HepG2 (cell line): Measurements from ENCODE around the gene GRIP1. TPM values are rescaled to one million over a fixed set of nuclear protein-coding genes. Genes with fewer than 3 reads are reported as not detected.

ENCODE experiments used
- ATAC-seq: fragments of 200-7000 bp; cut with Tn5 transposase; 3 replicates; pipeline ENCODE4 v1.9.1; 2020; ENCODE audit warnings: mild to moderate bottlenecking, moderate library complexity
- BruUV-seq: library from RNA; stranded (reverse); fragments of 400-500 nt; replicated peaks from 2 replicates; lab custom pipeline; 2021; lab: Mats Ljungman, UMichigan
- CTCF ChIA-PET: fragments of 300-600 bp; formaldehyde crosslinking; extraction: SDS; loops from one replicate; lab custom pipeline; 2021; ENCODE audit warnings: low total read pairs, inconsistent platforms, low intra/inter-chr PET ratio; lab: Yijun Ruan, JAX
- POLR2A ChIA-PET: fragments of 350-600 bp; sonication (Branson Sonifier 250); formaldehyde crosslinking; loops from one replicate; lab custom pipeline; 2020; ENCODE audit warnings: antibody characterized with exemption, inconsistent platforms; lab: Yijun Ruan, JAX
- DNase-seq: peaks from one replicate; pipeline ENCODE4 v3.0.0-alpha.2; 2015; ENCODE audit warnings: low spot score
- FAIRE-seq: peaks from 3 replicates; lab custom pipeline; 2011; peaks lifted over from hg19 to GRCh38; lab: Jason Lieb, UNC
- H2AFZ ChIP-seq: one replicate; pipeline ENCODE4 v1.6.1; 2011; ENCODE audit warnings: low read length, inconsistent platforms
- H3K27ac ChIP-seq: fragments of 300-600 bp; 3 replicates; pipeline ENCODE4 v1.8.0; 2011; ENCODE audit warnings: mixed run types, mild to moderate bottlenecking, mixed read lengths, low read length, inconsistent platforms; ENCODE audit not compliant: insufficient read depth; ENCODE audit errors: extremely low read length
- H3K27me3 ChIP-seq, 2 experiments: fragments of 200-600 bp in 1 of 2; 2 replicates in 1 of 2; 3 replicates in 1 of 2; pipeline versions ENCODE4 v1.6.0 to v1.8.0; 2011; ENCODE audit warnings: low read length in 2 of 2, mild to moderate bottlenecking in 2 of 2, moderate library complexity in 2 of 2, inconsistent platforms in 1 of 2; ENCODE audit not compliant: insufficient read depth in 2 of 2, control insufficient read depth in 1 of 2
- H3K36me3 ChIP-seq, 2 experiments: fragments of 200-600 bp in 1 of 2; replicated peaks in 1 of 2; 2 replicates in 1 of 2; 3 replicates in 1 of 2; pipeline versions ENCODE4 v1.5.1 to v1.8.0; 2011; ENCODE audit warnings: low read length in 2 of 2, inconsistent platforms in 1 of 2; ENCODE audit not compliant: insufficient read depth in 2 of 2, control insufficient read depth in 1 of 2
- H3K4me1 ChIP-seq: 2 replicates; pipeline ENCODE4 v1.5.1; 2012; ENCODE audit warnings: low read length, inconsistent platforms; ENCODE audit not compliant: insufficient read depth
- H3K4me2 ChIP-seq: 2 replicates; pipeline ENCODE4 v1.6.0; 2011; ENCODE audit warnings: low read depth, low read length, inconsistent platforms
- H3K4me3 ChIP-seq, 3 experiments: fragments of 200-600 bp in 1 of 3; sonication (generic), shearing (Covaris generic) in 1 of 3; replicated peaks in 1 of 3; 2 replicates each; pipeline ENCODE4 v1.5.1; 2011 to 2016; ENCODE audit warnings: low read length in 3 of 3, inconsistent platforms in 2 of 3, low read depth in 2 of 3, mild to moderate bottlenecking in 2 of 3, control low read depth in 1 of 3, mixed read lengths in 1 of 3; ENCODE audit not compliant: insufficient read depth in 1 of 3
- H3K79me2 ChIP-seq: one replicate; pipeline ENCODE4 v1.6.1; 2011; ENCODE audit warnings: low read length, inconsistent platforms; ENCODE audit not compliant: insufficient read depth
- H3K9ac ChIP-seq: 2 replicates; pipeline ENCODE4 v1.6.0; 2011; ENCODE audit warnings: mild to moderate bottlenecking, low read depth, low read length, inconsistent platforms; ENCODE audit not compliant: insufficient read depth
- H3K9me3 ChIP-seq: 2 replicates; pipeline ENCODE4 v1.5.1; 2012; ENCODE audit warnings: mild to moderate bottlenecking, low read length
- H4K20me1 ChIP-seq: 2 replicates; pipeline ENCODE4 v1.6.0; 2011; ENCODE audit warnings: inconsistent platforms, mild to moderate bottlenecking, low read length, moderate library complexity; ENCODE audit not compliant: insufficient read depth
- EHMT2 ChIP-seq: fragments of 200-600 bp; sonication (generic); IDR thresholded peaks from 2 replicates; pipeline ENCODE4 v1.7.0; 2017; ENCODE audit warnings: antibody characterized with exemption, low read depth, low read length, borderline replicate concordance
- ERF ChIP-seq: IDR thresholded peaks from 2 replicates; pipeline ENCODE4 v1.6.1; 2018; ENCODE audit warnings: missing biosample characterization, missing genetic modification reagents
- SRSF4 ChIP-seq: fragments of 200-400 bp; formaldehyde crosslinking; IDR thresholded peaks from one replicate; pipeline ENCODE4 v1.6.1; 2018; ENCODE audit warnings: mild to moderate bottlenecking, low read depth, low read length, moderate library complexity; ENCODE audit not compliant: poor library complexity, severe bottlenecking
- SUZ12 ChIP-seq: fragments of 150-350 bp; IDR thresholded peaks from 2 replicates; pipeline ENCODE4 v1.6.1; 2014; ENCODE audit warnings: low read depth, low read length
- TSC22D2 ChIP-seq: sonication (generic); formaldehyde crosslinking; IDR thresholded peaks from 2 replicates; pipeline ENCODE4 v1.5.1; 2020; ENCODE audit warnings: missing genetic modification reagents, mild to moderate bottlenecking, borderline replicate concordance
- ZNF44 ChIP-seq: sonication (generic); formaldehyde crosslinking; IDR thresholded peaks from 2 replicates; pipeline ENCODE4 v1.5.1; 2020; ENCODE audit warnings: mild to moderate bottlenecking, missing genetic modification reagents
- WGBS: methylation state at CpG from one replicate; pipeline ENCODE4 v1.1.6; 2017; ENCODE audit warnings: low lambda C conversion rate; 5-methylcytosine and 5-hydroxymethylcytosine counted together
- in situ Hi-C: cut with HindIII; loops from 2 replicates; pipeline ENCODE4 v1.10.0; 2017; ENCODE audit warnings: low pct_unique_long_range_greater_than_20kb; ENCODE audit not compliant: extremely low pct_ligation_motif_present
- intact Hi-C: fragments of 100-400 bp; cut with micrococcal nuclease; formaldehyde crosslinking; loops from one replicate; pipeline ENCODE4 v1.10.0; 2022; ENCODE audit not compliant: unreplicated experiment
- polyA plus RNA-seq, 8 experiments: library from polyadenylated mRNA; depleted of rRNA in 3 of 8; stranded (reverse) in 7 of 8; unstranded in 1 of 8; fragments of >200 nt; fragmentation: Illumina TruSeq in 4 of 8; extraction: Trizol in 4 of 8; gene quantifications; 2 replicates each; pipeline versions ENCODE4 v1.2.1 to v1.2.3, GENCODE V29; 2011 to 2016; ENCODE audit warnings: low read depth in 4 of 8, missing spikeins in 1 of 8, mixed read lengths in 1 of 8; ENCODE audit not compliant: insufficient read depth in 1 of 8
- total RNA-seq, 5 experiments: library from RNA; depleted of rRNA; stranded (reverse); fragments of >200 nt; fragmentation: Illumina TruSeq; extraction: Trizol; gene quantifications; 2 replicates each; pipeline ENCODE4 v1.2.3, GENCODE V29; 2016; ENCODE audit warnings: low read depth in 1 of 5
- TF ChIP-seq, protein P1 (sequence below): sonication (generic); formaldehyde crosslinking; IDR thresholded peaks from 2 replicates; pipeline ENCODE4 v1.8.0; 2022; ENCODE audit warnings: missing genetic modification reagents, mild to moderate bottlenecking, borderline replicate concordance
- TF ChIP-seq, protein P2 (sequence below): IDR thresholded peaks from 2 replicates; pipeline ENCODE4 v1.4.0; 2020; ENCODE audit warnings: mild to moderate bottlenecking, missing genetic modification reagents
- TF ChIP-seq, protein P3 (sequence below): sonication (generic); formaldehyde crosslinking; IDR thresholded peaks from 2 replicates; pipeline ENCODE4 v1.5.0; 2020; ENCODE audit warnings: mild to moderate bottlenecking, missing genetic modification reagents, borderline replicate concordance

Gene GRIP1
- total and polyA plus RNA-seq, 2 of the 13 experiments (the other 11 are each of a cell fraction or from before 2014, with no cell fraction given), result not detected

DNA sequence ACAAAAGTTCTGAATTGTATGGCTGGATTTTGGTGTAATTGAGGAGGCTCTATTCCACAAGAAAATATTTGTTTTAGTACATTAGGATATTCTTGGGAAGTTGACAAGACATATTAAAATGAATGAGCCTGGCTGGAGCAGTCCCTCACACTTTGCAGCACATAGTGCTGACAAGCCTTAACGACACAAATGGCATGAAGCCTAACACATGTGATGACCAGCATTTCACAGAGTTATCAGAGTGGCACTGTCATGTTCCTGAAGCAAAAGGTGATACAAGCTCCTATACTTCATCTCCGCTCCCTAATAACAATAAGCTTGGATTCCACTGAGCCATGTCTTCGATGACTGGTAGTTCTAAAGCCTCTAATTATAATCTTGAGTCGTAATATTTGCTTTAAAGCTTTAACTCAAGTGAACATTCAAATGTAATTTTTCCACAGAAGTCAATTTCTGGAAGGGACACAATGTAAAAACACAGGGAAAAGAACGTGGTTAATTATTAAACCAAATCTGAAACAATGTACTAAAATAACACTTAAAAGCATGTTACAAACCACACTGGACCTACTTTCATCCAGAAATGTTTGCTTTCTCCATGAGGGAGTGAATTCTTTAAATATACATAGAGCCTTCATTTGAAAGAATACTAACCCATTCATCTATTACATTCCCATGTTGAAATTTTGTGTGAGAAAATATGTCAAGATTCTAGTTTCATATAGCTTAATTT, 49.6 kb downstream of the GRIP1 start:
- H3K4me3 ChIP-seq, result no peak overlapping the region
- in situ Hi-C loops (no loop called here), intact Hi-C loops (no loop called here)
- H3K9me3 ChIP-seq, result no peaks in the 10 kb centered on the region
- peak; percentile 24; the same call in 1 of the 3 replicates for ATAC-seq
- H2AFZ ChIP-seq, result no peak overlapping the region
- H3K36me3 ChIP-seq, result no peaks in the 10 kb centered on the region
- H3K4me2 ChIP-seq, result no peak overlapping the region
- no peak overlapping the region for H3K27ac ChIP-seq
- DNase-seq, result peak; percentile 62
- H3K9ac ChIP-seq, result no peak overlapping the region
- peaks cover 16% of the 10 kb centered on the region for H3K4me1 ChIP-seq
- FAIRE-seq, result no peak
- WGBS, result 9% methylated on average over 5 of the region's 5 CpGs
- H4K20me1 ChIP-seq, result no peaks in the 10 kb centered on the region
- H3K79me2 ChIP-seq, result no peaks in the 10 kb centered on the region
- ChIA-PET CTCF (no interaction called here), POLR2A (no interaction called here)
- peaks cover 0 to 3% of the 10 kb centered on the region in 2 experiments; a peak in 1 of 5 replicates for H3K27me3 ChIP-seq
- TF ChIP-seq ZNF44 (CRISPR knock-in tag) (no peak), ERF (CRISPR knock-in tag) (no peak), EHMT2 (no peak), SRSF4 (no peak), SUZ12 (no peak), TSC22D2 (CRISPR knock-in tag) (no peak)
- TF ChIP-seq, protein P1, sequence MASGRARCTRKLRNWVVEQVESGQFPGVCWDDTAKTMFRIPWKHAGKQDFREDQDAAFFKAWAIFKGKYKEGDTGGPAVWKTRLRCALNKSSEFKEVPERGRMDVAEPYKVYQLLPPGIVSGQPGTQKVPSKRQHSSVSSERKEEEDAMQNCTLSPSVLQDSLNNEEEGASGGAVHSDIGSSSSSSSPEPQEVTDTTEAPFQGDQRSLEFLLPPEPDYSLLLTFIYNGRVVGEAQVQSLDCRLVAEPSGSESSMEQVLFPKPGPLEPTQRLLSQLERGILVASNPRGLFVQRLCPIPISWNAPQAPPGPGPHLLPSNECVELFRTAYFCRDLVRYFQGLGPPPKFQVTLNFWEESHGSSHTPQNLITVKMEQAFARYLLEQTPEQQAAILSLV, result no peak
- TF ChIP-seq, protein P2, sequence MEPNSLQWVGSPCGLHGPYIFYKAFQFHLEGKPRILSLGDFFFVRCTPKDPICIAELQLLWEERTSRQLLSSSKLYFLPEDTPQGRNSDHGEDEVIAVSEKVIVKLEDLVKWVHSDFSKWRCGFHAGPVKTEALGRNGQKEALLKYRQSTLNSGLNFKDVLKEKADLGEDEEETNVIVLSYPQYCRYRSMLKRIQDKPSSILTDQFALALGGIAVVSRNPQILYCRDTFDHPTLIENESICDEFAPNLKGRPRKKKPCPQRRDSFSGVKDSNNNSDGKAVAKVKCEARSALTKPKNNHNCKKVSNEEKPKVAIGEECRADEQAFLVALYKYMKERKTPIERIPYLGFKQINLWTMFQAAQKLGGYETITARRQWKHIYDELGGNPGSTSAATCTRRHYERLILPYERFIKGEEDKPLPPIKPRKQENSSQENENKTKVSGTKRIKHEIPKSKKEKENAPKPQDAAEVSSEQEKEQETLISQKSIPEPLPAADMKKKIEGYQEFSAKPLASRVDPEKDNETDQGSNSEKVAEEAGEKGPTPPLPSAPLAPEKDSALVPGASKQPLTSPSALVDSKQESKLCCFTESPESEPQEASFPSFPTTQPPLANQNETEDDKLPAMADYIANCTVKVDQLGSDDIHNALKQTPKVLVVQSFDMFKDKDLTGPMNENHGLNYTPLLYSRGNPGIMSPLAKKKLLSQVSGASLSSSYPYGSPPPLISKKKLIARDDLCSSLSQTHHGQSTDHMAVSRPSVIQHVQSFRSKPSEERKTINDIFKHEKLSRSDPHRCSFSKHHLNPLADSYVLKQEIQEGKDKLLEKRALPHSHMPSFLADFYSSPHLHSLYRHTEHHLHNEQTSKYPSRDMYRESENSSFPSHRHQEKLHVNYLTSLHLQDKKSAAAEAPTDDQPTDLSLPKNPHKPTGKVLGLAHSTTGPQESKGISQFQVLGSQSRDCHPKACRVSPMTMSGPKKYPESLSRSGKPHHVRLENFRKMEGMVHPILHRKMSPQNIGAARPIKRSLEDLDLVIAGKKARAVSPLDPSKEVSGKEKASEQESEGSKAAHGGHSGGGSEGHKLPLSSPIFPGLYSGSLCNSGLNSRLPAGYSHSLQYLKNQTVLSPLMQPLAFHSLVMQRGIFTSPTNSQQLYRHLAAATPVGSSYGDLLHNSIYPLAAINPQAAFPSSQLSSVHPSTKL, result 0 out of 2 replicates have a peak, but pooled peaks have one; percentile 22
- TF ChIP-seq, protein P3, sequence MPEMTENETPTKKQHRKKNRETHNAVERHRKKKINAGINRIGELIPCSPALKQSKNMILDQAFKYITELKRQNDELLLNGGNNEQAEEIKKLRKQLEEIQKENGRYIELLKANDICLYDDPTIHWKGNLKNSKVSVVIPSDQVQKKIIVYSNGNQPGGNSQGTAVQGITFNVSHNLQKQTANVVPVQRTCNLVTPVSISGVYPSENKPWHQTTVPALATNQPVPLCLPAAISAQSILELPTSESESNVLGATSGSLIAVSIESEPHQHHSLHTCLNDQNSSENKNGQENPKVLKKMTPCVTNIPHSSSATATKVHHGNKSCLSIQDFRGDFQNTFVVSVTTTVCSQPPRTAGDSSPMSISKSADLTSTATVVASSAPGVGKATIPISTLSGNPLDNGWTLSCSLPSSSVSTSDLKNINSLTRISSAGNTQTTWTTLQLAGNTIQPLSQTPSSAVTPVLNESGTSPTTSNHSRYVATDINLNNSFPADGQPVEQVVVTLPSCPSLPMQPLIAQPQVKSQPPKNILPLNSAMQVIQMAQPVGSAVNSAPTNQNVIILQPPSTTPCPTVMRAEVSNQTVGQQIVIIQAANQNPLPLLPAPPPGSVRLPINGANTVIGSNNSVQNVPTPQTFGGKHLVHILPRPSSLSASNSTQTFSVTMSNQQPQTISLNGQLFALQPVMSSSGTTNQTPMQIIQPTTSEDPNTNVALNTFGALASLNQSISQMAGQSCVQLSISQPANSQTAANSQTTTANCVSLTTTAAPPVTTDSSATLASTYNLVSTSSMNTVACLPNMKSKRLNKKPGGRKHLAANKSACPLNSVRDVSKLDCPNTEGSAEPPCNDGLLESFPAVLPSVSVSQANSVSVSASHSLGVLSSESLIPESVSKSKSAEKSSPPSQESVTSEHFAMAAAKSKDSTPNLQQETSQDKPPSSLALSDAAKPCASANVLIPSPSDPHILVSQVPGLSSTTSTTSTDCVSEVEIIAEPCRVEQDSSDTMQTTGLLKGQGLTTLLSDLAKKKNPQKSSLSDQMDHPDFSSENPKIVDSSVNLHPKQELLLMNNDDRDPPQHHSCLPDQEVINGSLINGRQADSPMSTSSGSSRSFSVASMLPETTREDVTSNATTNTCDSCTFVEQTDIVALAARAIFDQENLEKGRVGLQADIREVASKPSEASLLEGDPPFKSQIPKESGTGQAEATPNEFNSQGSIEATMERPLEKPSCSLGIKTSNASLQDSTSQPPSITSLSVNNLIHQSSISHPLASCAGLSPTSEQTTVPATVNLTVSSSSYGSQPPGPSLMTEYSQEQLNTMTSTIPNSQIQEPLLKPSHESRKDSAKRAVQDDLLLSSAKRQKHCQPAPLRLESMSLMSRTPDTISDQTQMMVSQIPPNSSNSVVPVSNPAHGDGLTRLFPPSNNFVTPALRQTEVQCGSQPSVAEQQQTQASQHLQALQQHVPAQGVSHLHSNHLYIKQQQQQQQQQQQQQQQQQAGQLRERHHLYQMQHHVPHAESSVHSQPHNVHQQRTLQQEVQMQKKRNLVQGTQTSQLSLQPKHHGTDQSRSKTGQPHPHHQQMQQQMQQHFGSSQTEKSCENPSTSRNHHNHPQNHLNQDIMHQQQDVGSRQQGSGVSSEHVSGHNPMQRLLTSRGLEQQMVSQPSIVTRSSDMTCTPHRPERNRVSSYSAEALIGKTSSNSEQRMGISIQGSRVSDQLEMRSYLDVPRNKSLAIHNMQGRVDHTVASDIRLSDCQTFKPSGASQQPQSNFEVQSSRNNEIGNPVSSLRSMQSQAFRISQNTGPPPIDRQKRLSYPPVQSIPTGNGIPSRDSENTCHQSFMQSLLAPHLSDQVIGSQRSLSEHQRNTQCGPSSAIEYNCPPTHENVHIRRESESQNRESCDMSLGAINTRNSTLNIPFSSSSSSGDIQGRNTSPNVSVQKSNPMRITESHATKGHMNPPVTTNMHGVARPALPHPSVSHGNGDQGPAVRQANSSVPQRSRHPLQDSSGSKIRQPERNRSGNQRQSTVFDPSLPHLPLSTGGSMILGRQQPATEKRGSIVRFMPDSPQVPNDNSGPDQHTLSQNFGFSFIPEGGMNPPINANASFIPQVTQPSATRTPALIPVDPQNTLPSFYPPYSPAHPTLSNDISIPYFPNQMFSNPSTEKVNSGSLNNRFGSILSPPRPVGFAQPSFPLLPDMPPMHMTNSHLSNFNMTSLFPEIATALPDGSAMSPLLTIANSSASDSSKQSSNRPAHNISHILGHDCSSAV (CRISPR knock-in tag), result no peak
- BruUV-seq, result no TSS peak
